PC-3 (cell line): ENCODE measurements around the gene SCRT2. TPM values are rescaled to one million over a fixed set of nuclear protein-coding genes. Genes with fewer than 3 reads are reported as not detected.
A peak's percentile ranks its signal among the peaks of the same experiment; 100 is the strongest.

Source experiments
- ATAC-seq: fragments of 200-7000 bp; cut with Tn5 transposase; 2 replicates; pipeline ENCODE4 v1.9.1; 2020; ENCODE audit warnings: mild to moderate bottlenecking, moderate library complexity
- BruUV-seq: library from RNA; stranded (reverse); fragments of 400-500 nt; replicated peaks from 2 replicates; lab custom pipeline; 2021; lab: Mats Ljungman, UMichigan
- CTCF ChIA-PET: fragments of 300-600 bp; sonication (Branson Sonifier 250); formaldehyde crosslinking; loops from one replicate; lab custom pipeline; 2022; ENCODE audit warnings: antibody characterized with exemption; lab: Charles Lee
- POLR2A ChIA-PET: fragments of 300-600 bp; sonication (Branson Sonifier 250); formaldehyde crosslinking; loops from one replicate; lab custom pipeline; 2022; ENCODE audit warnings: antibody characterized with exemption; ENCODE audit not compliant: unreplicated experiment; lab: Charles Lee
- DNase-seq: peaks from one replicate; pipeline ENCODE4 v3.0.0-alpha.2; 2015
- H2AFZ ChIP-seq: fragments of 300-600 bp; sonication (generic); 2 replicates; pipeline ENCODE4 v1.6.0; 2016; ENCODE audit warnings: antibody characterized with exemption, low read length
- H3F3A ChIP-seq: fragments of 300-600 bp; sonication (generic); one replicate; pipeline ENCODE4 v1.6.0; 2017; ENCODE audit warnings: antibody characterized with exemption, low read length, control low read depth, mild to moderate bottlenecking; ENCODE audit not compliant: unreplicated experiment
- H3K27ac ChIP-seq: fragments of 300-600 bp; sonication (generic); 2 replicates; pipeline ENCODE4 v1.5.1; 2016; ENCODE audit warnings: mild to moderate bottlenecking, low read length
- H3K27me3 ChIP-seq: fragments of 300-600 bp; sonication (generic); 2 replicates; pipeline ENCODE4 v1.6.1; 2016; ENCODE audit warnings: low read length, mixed read lengths
- H3K36me3 ChIP-seq: fragments of 300-600 bp; sonication (generic); 2 replicates; pipeline ENCODE4 v1.6.1; 2016; ENCODE audit warnings: low read depth, mixed run types, low read length, mixed read lengths
- H3K4me1 ChIP-seq: fragments of 300-600 bp; sonication (generic); 2 replicates; pipeline ENCODE4 v1.5.1; 2016; ENCODE audit warnings: low read length; ENCODE audit not compliant: insufficient read depth
- H3K4me2 ChIP-seq: fragments of 300-600 bp; sonication (generic); 2 replicates; pipeline ENCODE4 v1.6.0; 2016; ENCODE audit warnings: low read length
- H3K4me3 ChIP-seq: fragments of 300-600 bp; sonication (generic); 2 replicates; pipeline ENCODE4 v1.5.1; 2016; ENCODE audit warnings: mild to moderate bottlenecking, low read length, mixed read lengths
- H3K79me2 ChIP-seq: fragments of 300-600 bp; sonication (generic); 2 replicates; pipeline ENCODE4 v1.6.1; 2017; ENCODE audit warnings: low read length, mixed read lengths
- H3K9ac ChIP-seq: fragments of 300-600 bp; sonication (generic); 2 replicates; pipeline ENCODE4 v1.6.0; 2016; ENCODE audit warnings: mild to moderate bottlenecking, low read length
- H3K9me2 ChIP-seq: fragments of 300-600 bp; sonication (generic); replicated peaks from 2 replicates; pipeline ENCODE4 v1.6.1; 2016; ENCODE audit warnings: mixed run types, low read length, mixed read lengths
- H3K9me3 ChIP-seq: fragments of 300-600 bp; sonication (generic); 2 replicates; pipeline ENCODE4 v1.6.1; 2016; ENCODE audit warnings: low read length, mixed read lengths
- H4K20me1 ChIP-seq: fragments of 300-600 bp; sonication (generic); 2 replicates; pipeline ENCODE4 v1.6.1; 2016; ENCODE audit warnings: low read length, mixed read lengths
- CTCF ChIP-seq: fragments of 300-600 bp; sonication (generic); conservative IDR thresholded peaks from 2 replicates; pipeline ENCODE4 v1.5.1; 2017; ENCODE audit warnings: antibody characterized with exemption, low read depth, mild to moderate bottlenecking, low read length
- EZH2 ChIP-seq: fragments of 300-600 bp; sonication (generic); IDR thresholded peaks from one replicate; pipeline ENCODE4 v1.6.1; 2017; ENCODE audit warnings: antibody characterized with exemption, mild to moderate bottlenecking, low read length; ENCODE audit not compliant: unreplicated experiment
- EZH2phosphoT487 ChIP-seq: fragments of 300-600 bp; sonication (generic); IDR thresholded peaks from 2 replicates; pipeline ENCODE4 v1.6.1; 2018; ENCODE audit warnings: mild to moderate bottlenecking, antibody characterized with exemption, low read length, borderline replicate concordance
- intact Hi-C: fragments of 100-400 bp; cut with micrococcal nuclease; formaldehyde crosslinking; loops from 2 replicates; pipeline ENCODE4 v1.9.0; 2023
- total RNA-seq: library from RNA; depleted of rRNA; stranded (reverse); fragments of >200 nt; gene quantifications from 2 replicates; pipeline ENCODE4 v1.2.3, GENCODE V29; 2014

The SCRT2 gene
- total RNA-seq, 1 experiment from 2014 or later = not detected

GRCh38 chr20:650954-651353, 24.6 kb downstream of the SCRT2 start:
- TF ChIP-seq EZH2 = no peak
- peak; percentile 24; the same call in 1 of the 2 replicates for TF ChIP-seq CTCF
- no peak for TF ChIP-seq EZH2phosphoT487
- H3K27me3 ChIP-seq = no peaks in the 10 kb centered on the region
- H3K79me2 ChIP-seq = peaks cover 55% of the 10 kb centered on the region
- ATAC-seq = no peak
- no peak overlapping the region for H2AFZ ChIP-seq
- H3K9me2 ChIP-seq = no peaks in the 10 kb centered on the region
- no TSS peak for BruUV-seq
- H4K20me1 ChIP-seq = peaks cover 44% of the 10 kb centered on the region
- no peaks in the 10 kb centered on the region for H3F3A ChIP-seq
- CTCF ChIA-PET = no interaction called here
- no peak overlapping the region for H3K9ac ChIP-seq
- H3K4me3 ChIP-seq = no peak overlapping the region
- DNase-seq = no peak
- peaks cover 12% of the 10 kb centered on the region for H3K4me1 ChIP-seq
- no peaks in the 10 kb centered on the region for H3K9me3 ChIP-seq
- intact Hi-C loops = loop anchor here (10.0 kb wide), 1 partner anchor 84 kb away; no protein-coding TSS in a partner anchor
- peaks cover 34% of the 10 kb centered on the region for H3K36me3 ChIP-seq
- POLR2A ChIA-PET = no interaction called here
- peak overlapping the region; percentile 91; the same call in 1 of the 2 replicates for H3K4me2 ChIP-seq
- no peak overlapping the region for H3K27ac ChIP-seq

GRCh38 chr20:650281-650680, 25.3 kb downstream of the SCRT2 start:
- peaks cover 55% of the 10 kb centered on the region for H3K79me2 ChIP-seq
- ATAC-seq = no peak
- no peak overlapping the region for H2AFZ ChIP-seq
- H3K4me3 ChIP-seq = no peak overlapping the region
- no TSS peak for BruUV-seq
- no peaks in the 10 kb centered on the region for H3K27me3 ChIP-seq
- no peak overlapping the region for H3K27ac ChIP-seq
- DNase-seq = no peak
- CTCF ChIA-PET = no interaction called here
- H3K36me3 ChIP-seq = peaks cover 34% of the 10 kb centered on the region
- peaks cover 12% of the 10 kb centered on the region for H3K4me1 ChIP-seq
- H3K9me3 ChIP-seq = no peaks in the 10 kb centered on the region
- H3K9ac ChIP-seq = no peak overlapping the region
- H3F3A ChIP-seq = no peaks in the 10 kb centered on the region
- intact Hi-C loops = loop anchor here (10.0 kb wide), 1 partner anchor 85 kb away; no protein-coding TSS in a partner anchor
- no peak overlapping the region for H3K4me2 ChIP-seq
- H4K20me1 ChIP-seq = peaks cover 47% of the 10 kb centered on the region
- no peaks in the 10 kb centered on the region for H3K9me2 ChIP-seq
- POLR2A ChIA-PET = no interaction called here
- TF ChIP-seq EZH2 (no peak), EZH2phosphoT487 (no peak), CTCF (no peak)

- no peak for TF ChIP-seq EZH2phosphoT487
- TF ChIP-seq EZH2 = no peak
- TF ChIP-seq CTCF = no peak
- H3F3A ChIP-seq = no peaks in the 10 kb centered on the region
- peaks cover 51% of the 10 kb centered on the region for H3K79me2 ChIP-seq
- CTCF ChIA-PET = interaction anchor here (0.6 kb wide), 2 partner anchors 11 to 92 kb away, joined by 3 read pairs; no protein-coding TSS in a partner anchor
- no peak overlapping the region for H3K27ac ChIP-seq
- ATAC-seq (no peak), DNase-seq (no peak)
- H3K9me3 ChIP-seq = no peaks in the 10 kb centered on the region
- peaks cover 47% of the 10 kb centered on the region for H4K20me1 ChIP-seq
- peaks cover 34% of the 10 kb centered on the region for H3K36me3 ChIP-seq
- peaks cover 7% of the 10 kb centered on the region; the same call in 1 of the 2 replicates for H3K4me1 ChIP-seq
- POLR2A ChIA-PET = no interaction called here
- no peak overlapping the region for H3K4me2 ChIP-seq
- no TSS peak for BruUV-seq
- H2AFZ ChIP-seq = no peak overlapping the region
- no peaks in the 10 kb centered on the region for H3K27me3 ChIP-seq
- no peak overlapping the region for H3K4me3 ChIP-seq
- H3K9ac ChIP-seq = no peak overlapping the region
- intact Hi-C loops = no loop called here
- H3K9me2 ChIP-seq = no peaks in the 10 kb centered on the region
Measured at GRCh38 chr20:647479-648019, 28.1 kb downstream of the SCRT2 start.
